Measurements from ENCODE around the gene RAVER2.

- TF ChIP-seq ZNF274 (IDR thresholded peaks at IDR 0.05; ENCODE audit: low read depth, low read length) (no peak), SUZ12 (IDR thresholded peaks at IDR 0.05; ENCODE audit: extremely low read depth, insufficient read depth, insufficient read length) (no peak)
These were observed 134.2 kb downstream of the RAVER2 start for GRCh38 chr1:64878931-64879611.
